GM19043 (cell line): Measurements from ENCODE around the gene GCHFR.

Source experiments
- ATAC-seq: cut with Tn5 transposase; IDR thresholded peaks from one replicate; pipeline ENCODE4 v1.9.1; 2021; ENCODE audit warnings: low read depth; ENCODE audit not compliant: unreplicated experiment

The GCHFR gene

DNA sequence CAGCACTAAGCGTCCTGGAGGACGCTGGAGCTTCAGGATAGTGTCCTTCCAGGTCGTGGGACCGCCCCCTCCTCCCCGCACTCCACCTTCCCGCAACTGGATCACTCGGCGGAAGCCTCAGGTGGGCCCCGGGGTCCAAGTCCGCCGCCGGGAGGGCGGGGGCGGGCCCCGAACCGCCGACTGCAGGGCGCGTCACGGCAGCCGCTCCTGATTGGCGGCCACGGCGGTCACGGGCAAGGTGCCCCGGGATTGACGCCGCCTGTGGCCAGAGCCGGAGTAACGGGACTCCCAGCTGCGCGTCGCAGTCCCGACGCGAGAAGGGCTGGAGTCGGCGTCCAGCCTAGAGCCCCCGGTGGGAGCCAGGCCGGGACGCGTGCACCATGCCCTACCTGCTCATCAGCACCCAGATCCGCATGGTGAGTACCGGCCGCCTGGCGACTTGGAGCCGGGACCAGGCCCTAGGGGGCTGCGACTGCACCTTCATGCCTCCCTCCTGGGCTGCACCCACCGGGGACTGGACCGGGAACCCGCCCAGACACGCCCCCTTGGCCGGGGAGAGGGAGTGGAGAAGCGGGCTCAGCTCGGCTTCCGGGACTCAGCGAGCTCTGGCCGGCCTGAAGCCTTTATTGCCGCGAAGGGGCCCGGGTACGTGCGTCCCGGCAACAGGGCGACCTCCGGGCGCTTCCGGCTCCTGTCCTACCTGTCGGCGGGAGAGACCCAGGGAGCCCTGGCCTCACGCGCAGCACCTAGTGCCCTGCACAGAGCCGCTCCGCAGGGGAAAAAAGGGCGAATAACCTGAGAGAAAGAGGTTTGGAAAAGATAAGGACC lies at the start of gene GCHFR:
Gene GCHFR (plus strand): TSS at position 268 of the 828 bp plus-strand sequence. CDS start 113 bp downstream, at position 381.
- ATAC-seq: peak; percentile 42

GRCh38 chr15:40714144-40714543 lies 49.7 kb upstream of the GCHFR start:
- ATAC-seq: no peak

DNA sequence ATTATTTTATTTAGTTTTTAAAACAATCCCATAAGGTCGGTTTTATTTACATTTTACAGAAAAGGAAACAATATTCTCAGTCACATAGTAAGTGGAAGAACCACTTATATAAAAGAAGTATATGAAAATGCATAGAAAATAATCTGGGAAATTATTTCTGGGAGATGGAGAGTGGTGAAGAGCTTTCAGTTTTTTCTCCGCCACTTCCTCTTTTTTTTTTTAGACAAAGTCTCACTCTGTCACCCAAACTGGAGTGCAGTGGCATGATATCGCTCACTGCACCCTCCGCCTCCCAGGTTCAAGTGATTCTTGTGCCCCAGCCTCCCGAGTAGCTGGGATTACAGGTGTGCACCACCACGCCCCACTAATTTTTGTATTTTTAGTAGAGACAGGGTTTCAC lies 47.7 kb upstream of the GCHFR start:
- no peak for ATAC-seq

GRCh38 chr15:40721701-40722100 lies 42.2 kb upstream of the GCHFR start:
- ATAC-seq: no peak

DNA sequence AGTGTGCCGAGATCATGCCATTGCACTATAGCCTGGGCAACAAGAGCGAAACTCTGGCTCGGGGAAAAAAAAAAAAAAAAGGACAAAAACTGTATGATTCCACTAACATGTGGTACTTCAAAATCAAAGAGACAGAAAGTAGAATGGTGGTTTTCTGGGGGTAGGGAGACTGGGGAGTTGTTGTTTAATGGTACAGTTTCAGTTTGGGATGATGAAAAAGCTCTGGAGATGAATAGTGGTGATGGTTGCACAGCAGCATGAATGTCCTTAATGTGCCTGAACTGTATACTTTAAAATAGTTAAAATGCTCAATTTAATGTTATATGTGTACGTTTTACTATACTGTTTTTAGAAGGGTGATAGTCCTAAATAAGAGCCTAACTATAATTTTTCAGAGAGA lies 41.5 kb upstream of the GCHFR start:
- ATAC-seq: no peak

- no peak for ATAC-seq
Observed at GRCh38 chr15:40722934-40723333, 40.9 kb upstream of the GCHFR start.

DNA sequence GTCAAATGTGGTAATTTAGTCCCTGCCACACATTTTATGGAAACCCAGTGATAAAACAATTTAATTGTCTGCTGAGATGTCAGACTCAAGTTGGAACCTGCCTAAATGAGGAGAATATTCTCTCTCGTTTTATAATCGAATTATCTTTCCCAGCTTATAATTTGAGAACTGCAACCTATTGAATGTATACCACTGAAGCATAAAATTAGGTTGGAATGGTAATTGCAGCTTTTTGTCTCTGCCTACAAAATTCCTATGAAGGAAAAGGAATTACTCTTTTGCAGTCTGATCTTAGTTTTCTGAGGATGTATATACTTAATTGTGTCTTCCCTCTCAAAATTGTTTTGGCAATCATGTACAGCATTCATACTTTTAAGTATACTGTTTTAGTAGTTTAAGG lies 39.9 kb upstream of the GCHFR start:
- ATAC-seq: no peak

DNA sequence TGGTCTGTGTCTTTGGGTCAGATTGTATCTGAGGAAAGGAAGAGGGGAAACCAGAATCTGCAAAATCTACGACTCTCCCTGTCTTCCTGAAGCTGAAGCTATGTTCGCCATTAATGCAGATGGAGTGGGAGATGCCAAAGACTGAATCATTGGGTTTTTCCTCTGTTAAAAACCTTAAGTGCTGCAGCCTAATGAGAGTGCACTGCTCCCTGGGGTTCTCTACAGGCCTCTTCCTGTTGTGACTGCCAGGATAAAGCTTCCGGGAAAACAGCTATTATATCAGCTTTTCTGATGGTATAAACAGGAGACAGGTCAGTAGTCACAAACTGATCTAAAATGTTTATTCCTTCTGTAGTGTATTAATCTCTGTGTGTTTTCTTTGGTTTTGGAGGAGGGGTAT lies 32.8 kb upstream of the GCHFR start:
- ATAC-seq: no peak

- no peak for ATAC-seq
Observed at GRCh38 chr15:40736575-40736974, 27.3 kb upstream of the GCHFR start.

DNA sequence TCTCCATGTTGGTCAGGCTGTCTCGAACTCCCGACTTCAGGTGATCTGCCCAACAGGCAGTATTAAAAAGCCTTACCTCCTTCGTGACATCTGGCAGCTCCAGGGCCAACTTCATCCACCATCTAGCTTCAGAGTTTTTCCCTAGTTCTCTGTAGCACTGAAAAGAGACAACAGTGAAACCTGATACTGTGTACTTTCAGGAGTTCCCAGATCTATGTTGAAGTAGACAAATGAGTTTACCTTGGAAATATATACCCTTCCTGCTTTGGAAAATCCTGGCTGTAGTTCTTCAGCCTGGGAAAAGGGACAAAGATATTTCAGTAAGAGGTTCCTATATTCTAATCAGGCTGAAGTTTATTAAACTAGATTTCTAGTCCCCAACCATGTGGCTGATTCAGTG lies 26.8 kb upstream of the GCHFR start:
- ATAC-seq: no peak

DNA sequence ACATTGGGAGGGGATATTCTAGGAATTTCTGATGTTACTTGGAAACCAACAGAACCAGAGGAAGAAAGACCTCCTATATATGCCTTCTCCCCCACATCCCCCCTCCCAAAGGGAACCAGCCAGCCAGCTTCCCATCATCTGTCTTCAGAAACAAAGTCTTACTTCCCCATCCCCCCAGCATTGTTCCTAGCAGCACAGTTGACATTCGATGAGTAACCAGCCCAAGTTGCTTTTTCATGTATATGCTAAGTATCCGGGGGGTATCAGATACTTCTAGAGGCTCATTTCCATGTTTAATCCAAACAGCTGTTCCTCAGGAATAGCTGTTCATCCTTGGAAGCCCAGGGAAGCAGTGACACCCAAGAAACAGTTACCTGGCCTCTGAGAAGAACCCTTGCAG lies 24.8 kb upstream of the GCHFR start:
- no peak for ATAC-seq

DNA sequence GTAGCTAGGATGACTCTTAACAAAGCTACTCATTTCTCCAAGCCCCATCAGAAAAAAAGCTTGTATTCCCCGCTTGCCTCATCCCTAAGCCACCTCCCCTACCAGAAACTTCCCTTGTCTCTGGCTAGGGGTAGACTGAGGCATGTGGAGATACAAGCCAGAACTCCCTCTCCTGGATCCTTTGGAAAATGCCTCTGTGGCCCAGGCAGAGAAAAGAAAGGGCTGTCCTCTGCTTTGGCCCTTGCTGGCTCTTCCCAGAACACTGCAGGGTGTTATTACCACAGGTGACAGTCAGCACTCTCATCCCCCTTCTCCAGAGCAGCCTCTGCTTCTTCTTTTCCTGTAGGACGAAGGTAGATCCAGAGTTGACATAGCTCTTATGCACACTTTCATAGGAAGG lies 24.0 kb upstream of the GCHFR start:
- ATAC-seq: no peak

- ATAC-seq: no peak
Observed at GRCh38 chr15:40743485-40743901, 20.4 kb upstream of the GCHFR start.

DNA sequence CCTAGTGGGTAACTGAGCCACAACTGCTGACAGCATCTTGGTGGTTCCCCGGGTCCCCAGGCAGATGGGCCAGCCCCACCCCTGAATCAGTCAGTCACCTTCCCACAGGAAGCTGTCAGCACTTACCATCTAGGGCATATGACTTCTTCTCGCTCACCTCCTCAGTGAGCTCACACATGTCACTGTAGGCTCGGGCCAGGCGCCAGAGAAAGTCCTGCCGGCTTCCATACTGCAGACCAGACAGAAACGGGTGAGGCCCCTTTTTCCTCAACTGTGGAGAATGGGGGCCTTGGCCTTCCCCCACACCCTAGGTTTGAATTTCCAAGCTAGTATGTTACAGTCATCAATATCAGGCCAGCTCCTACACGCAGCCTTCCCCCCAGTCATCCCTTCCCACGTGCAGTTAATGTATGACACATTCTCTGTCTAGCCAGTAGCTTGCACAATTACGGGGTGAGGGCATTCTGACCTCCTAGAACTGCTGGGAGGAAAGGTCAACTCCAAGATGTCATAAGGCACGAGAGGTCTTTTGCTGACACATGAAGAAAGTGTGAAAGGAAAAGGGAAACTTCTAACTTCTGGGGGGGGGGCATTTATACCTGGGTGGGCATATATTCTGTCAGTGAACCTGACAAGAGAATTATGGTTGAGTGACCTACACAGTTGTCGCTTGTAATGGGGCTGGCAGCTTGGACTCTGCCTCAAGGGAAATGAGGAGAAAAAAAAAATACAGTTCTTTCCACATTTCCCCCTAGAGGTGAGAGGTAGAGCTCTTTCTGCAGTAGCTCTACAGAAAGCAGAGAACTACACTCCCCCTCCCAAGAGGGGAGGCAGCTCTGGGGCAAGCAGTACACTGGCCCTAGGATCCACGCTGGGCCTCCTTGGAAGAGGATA lies 19.7 kb upstream of the GCHFR start:
- no peak for ATAC-seq

GRCh38 chr15:40744815-40745152 lies 19.1 kb upstream of the GCHFR start:
- no peak for ATAC-seq

DNA sequence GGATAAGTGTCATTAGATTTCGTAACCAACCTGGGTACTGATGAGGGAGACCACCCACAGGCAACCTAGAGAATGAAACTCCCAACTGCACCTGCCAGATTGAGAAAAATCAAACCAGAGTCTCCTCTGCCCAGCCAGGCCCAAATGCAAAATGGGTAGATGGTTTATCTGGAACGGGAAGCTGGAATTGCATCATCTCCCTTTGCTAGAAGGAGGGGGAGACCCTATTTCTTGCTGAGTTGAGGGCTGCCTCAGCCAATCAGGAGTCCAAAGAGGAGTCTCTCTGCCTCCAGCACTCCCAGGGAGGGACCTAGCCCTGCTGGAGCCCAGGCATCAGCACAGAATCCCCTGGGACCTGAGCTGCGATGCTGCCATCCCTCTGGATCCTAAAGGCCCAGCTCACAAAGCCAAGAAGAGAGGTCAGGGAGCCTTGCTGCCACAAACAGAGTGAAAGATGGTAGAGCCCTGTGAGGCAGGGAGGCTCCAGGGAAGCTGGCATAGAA lies 16.9 kb upstream of the GCHFR start:
- ATAC-seq: no peak

DNA sequence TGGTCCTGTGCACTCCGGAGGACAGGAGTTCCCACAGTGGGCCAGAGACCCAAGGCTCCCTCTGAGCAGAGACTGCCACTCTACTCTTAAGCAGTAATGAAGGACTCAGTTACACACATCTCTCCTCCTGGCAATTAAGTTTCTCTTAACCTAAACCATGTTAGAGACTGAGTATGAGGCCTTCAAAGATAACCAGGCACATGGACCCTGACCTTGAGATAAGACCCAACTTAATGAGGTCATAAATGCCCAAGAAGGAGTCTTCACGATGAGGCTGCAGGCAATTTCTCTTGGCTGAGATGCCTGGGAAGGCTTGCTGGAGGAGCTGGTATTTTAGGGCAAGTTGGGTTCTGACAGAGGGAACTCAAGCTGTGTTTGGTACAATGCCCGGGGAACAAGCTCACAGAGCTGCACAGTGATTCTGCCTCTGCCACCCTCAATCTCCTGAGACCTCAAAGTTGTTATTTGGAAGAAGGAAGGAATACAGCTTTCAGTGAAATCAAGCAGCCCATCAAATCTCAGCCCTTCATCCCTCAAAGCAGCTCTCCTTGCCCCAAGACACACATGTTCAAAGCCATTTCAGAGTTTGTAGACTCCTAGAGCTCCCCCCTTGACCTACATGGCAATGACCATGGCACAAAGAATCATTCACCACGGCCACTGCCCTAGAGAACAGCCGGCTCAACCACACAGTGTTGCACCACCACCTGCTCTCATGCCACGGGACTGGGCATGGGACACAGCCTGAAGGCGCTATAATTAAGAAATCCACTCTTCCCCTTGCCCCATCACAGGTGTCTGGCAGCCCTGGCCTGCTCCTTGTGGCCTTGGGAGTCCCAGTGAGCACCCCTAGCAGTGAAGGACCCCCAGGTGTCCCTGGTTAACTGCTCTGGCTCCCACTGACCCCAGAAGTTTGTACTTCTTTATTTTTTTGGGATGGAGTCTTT lies 15.9 kb upstream of the GCHFR start:
- no peak for ATAC-seq

- ATAC-seq: no peak
Observed at GRCh38 chr15:40749151-40749630, 14.7 kb upstream of the GCHFR start.

- no peak for ATAC-seq
Observed at GRCh38 chr15:40750885-40751284, 13.0 kb upstream of the GCHFR start.

GRCh38 chr15:40751745-40752144 lies 12.1 kb upstream of the GCHFR start:
- ATAC-seq: no peak

GRCh38 chr15:40754574-40754882 lies 9.3 kb upstream of the GCHFR start:
- no peak for ATAC-seq
